Measurements from ENCODE around the gene HEPHL1.

DNA sequence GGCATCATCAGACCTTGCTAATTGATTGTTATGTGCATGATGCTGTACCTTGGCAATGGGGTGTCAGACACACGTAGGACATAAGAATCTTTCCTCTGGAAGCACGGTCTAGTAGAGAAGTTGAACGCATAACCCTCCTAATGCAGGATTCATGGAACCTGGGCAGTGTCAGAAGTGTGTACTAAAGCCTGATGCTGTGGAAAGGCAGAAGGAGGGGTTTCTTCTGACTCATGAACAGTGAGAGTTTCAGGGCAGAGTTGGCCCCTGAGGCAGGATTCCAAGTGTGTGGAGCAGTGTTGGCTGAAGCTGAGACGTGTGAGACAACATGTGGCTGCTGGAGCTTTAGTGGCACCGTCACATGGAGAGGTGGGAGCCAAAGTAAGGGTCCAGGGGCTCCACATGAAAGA, 111.0 kb downstream of the HEPHL1 start:
- no peak for TF ChIP-seq POLR2A (IDR thresholded peaks at IDR 0.05; ENCODE audit: low read length)
- TF ChIP-seq GATA1 (IDR thresholded peaks at IDR 0.05; ENCODE audit: low read depth, low read length), result no peak

Measured in erythroblast (primary cell).